ENCODE measurements around the gene WDR20.

WDR20 gene

GRCh38 chr14:102180248-102180998, 40.7 kb downstream of the WDR20 start:
- Histone ChIP-seq H3K27ac (ENCODE audit: low read length, poor library complexity, severe bottlenecking) (no peak overlapping the region), H4K8ac (ENCODE audit: low read length) (no peak overlapping the region), H3K18ac (ENCODE audit: low read depth in 1 of 2, low read length in 2 of 2) (no peak overlapping the region), H3K4me1 (ENCODE audit: control insufficient read depth, insufficient read depth, low read depth, low read length) (peaks cover 8% of the 10 kb centered on the region), H3K4ac (ENCODE audit: low read depth in 1 of 2, low read length in 2 of 2) (no peak overlapping the region), H3K9ac (ENCODE audit: low read length) (no peak overlapping the region), H3K79me1 (replicated peaks; ENCODE audit: low read length, poor library complexity, severe bottlenecking) (peaks cover 21% of the 10 kb centered on the region), H3K23ac (ENCODE audit: low read length in 2 of 2) (no peak overlapping the region), H2AK5ac (ENCODE audit: low read length, severe bottlenecking) (no peak overlapping the region), H4K91ac (ENCODE audit: low read length) (no peak overlapping the region), H3K14ac (ENCODE audit: low read length in 2 of 2) (no peak overlapping the region), H2BK5ac (ENCODE audit: low read depth, low read length, poor library complexity, severe bottlenecking) (no peak overlapping the region), H2BK12ac (ENCODE audit: low read length in 2 of 2) (no peak overlapping the region), H3K27me3 (ENCODE audit: control insufficient read depth in 1 of 2, insufficient read depth in 1 of 2, low read length in 2 of 2) (no peaks in the 10 kb centered on the region), H3K4me3 (ENCODE audit: insufficient read depth in 1 of 2, low read depth in 1 of 2, low read length in 2 of 2) (no peak overlapping the region), H2BK120ac (ENCODE audit: low read depth, low read length) (no peak overlapping the region), H2AFZ (ENCODE audit: low read depth, low read length) (no peak overlapping the region), H3K4me2 (ENCODE audit: low read length, poor library complexity, severe bottlenecking) (no peak overlapping the region), H3K9me3 (ENCODE audit: control insufficient read depth, low read length) (no peaks in the 10 kb centered on the region), H2BK15ac (ENCODE audit: low read depth, poor library complexity, severe bottlenecking) (no peak overlapping the region), H3K36me3 (ENCODE audit: control insufficient read depth in 1 of 2, insufficient read depth in 2 of 2, low read depth in 1 of 2, low read length in 2 of 2) (peaks cover 0 to 3% of the 10 kb centered on the region in 2 experiments)
- WGBS, result 82% methylated on average over 7 of the region's 7 CpGs
- no peak for DNase-seq

- Histone ChIP-seq H3K4me1 (ENCODE audit: control insufficient read depth, insufficient read depth, low read depth, low read length) (peaks cover 10% of the 10 kb centered on the region), H3K9ac (ENCODE audit: low read length) (no peak overlapping the region), H2BK12ac (ENCODE audit: low read length in 2 of 2) (no peak overlapping the region), H3K79me1 (replicated peaks; ENCODE audit: low read length, poor library complexity, severe bottlenecking) (peaks cover 21% of the 10 kb centered on the region), H3K27ac (ENCODE audit: low read length, poor library complexity, severe bottlenecking) (no peak overlapping the region), H3K14ac (ENCODE audit: low read length in 2 of 2) (no peak overlapping the region), H3K9me3 (ENCODE audit: control insufficient read depth, low read length) (no peaks in the 10 kb centered on the region), H3K27me3 (ENCODE audit: control insufficient read depth in 1 of 2, insufficient read depth in 1 of 2, low read length in 2 of 2) (no peaks in the 10 kb centered on the region), H2BK15ac (ENCODE audit: low read depth, poor library complexity, severe bottlenecking) (no peak overlapping the region), H2BK5ac (ENCODE audit: low read depth, low read length, poor library complexity, severe bottlenecking) (no peak overlapping the region), H3K36me3 (ENCODE audit: control insufficient read depth in 1 of 2, insufficient read depth in 2 of 2, low read depth in 1 of 2, low read length in 2 of 2) (peaks cover 0 to 3% of the 10 kb centered on the region in 2 experiments), H3K18ac (ENCODE audit: low read depth in 1 of 2, low read length in 2 of 2) (no peak overlapping the region), H3K4ac (ENCODE audit: low read depth in 1 of 2, low read length in 2 of 2) (no peak overlapping the region), H2AK5ac (ENCODE audit: low read length, severe bottlenecking) (no peak overlapping the region), H4K91ac (ENCODE audit: low read length) (no peak overlapping the region), H2AFZ (ENCODE audit: low read depth, low read length) (no peak overlapping the region), H2BK120ac (ENCODE audit: low read depth, low read length) (no peak overlapping the region), H3K4me2 (ENCODE audit: low read length, poor library complexity, severe bottlenecking) (no peak overlapping the region), H3K4me3 (ENCODE audit: insufficient read depth in 1 of 2, low read depth in 1 of 2, low read length in 2 of 2) (no peak overlapping the region), H4K8ac (ENCODE audit: low read length) (no peak overlapping the region), H3K23ac (ENCODE audit: low read length in 2 of 2) (no peak overlapping the region)
- no peak for DNase-seq
- 91% methylated on average over 1 of the region's 1 CpG for WGBS
These were observed 41.5 kb downstream of the WDR20 start for GRCh38 chr14:102181187-102181586.

- peaks cover 12% of the 10 kb centered on the region for H3K4me1 ChIP-seq (ENCODE audit: control insufficient read depth, insufficient read depth, low read depth, low read length)
- peaks cover 0 to 3% of the 10 kb centered on the region in 2 experiments for H3K36me3 ChIP-seq (ENCODE audit: control insufficient read depth in 1 of 2, insufficient read depth in 2 of 2, low read depth in 1 of 2, low read length in 2 of 2)
These were observed 42.5 kb downstream of the WDR20 start for GRCh38 chr14:102182190-102182589.

GRCh38 chr14:102182936-102183619, 43.4 kb downstream of the WDR20 start:
- H3K27me3 ChIP-seq (ENCODE audit: control insufficient read depth in 1 of 2, insufficient read depth in 1 of 2, low read length in 2 of 2), result no peaks in the 10 kb centered on the region
- no peak overlapping the region for H3K14ac ChIP-seq (ENCODE audit: low read length in 2 of 2)
- no peak overlapping the region for H2BK12ac ChIP-seq (ENCODE audit: low read length in 2 of 2)
- peaks cover 0 to 3% of the 10 kb centered on the region in 2 experiments for H3K36me3 ChIP-seq (ENCODE audit: control insufficient read depth in 1 of 2, insufficient read depth in 2 of 2, low read depth in 1 of 2, low read length in 2 of 2)
- H4K8ac ChIP-seq (ENCODE audit: low read length), result no peak overlapping the region
- no peak for DNase-seq
- peaks cover 19% of the 10 kb centered on the region for H3K4me1 ChIP-seq (ENCODE audit: control insufficient read depth, insufficient read depth, low read depth, low read length)
- no peak overlapping the region for H2BK120ac ChIP-seq (ENCODE audit: low read depth, low read length)
- no peak overlapping the region for H2AFZ ChIP-seq (ENCODE audit: low read depth, low read length)
- no peak overlapping the region for H3K18ac ChIP-seq (ENCODE audit: low read depth in 1 of 2, low read length in 2 of 2)
- H4K91ac ChIP-seq (ENCODE audit: low read length), result no peak overlapping the region
- H3K9me3 ChIP-seq (ENCODE audit: control insufficient read depth, low read length), result no peaks in the 10 kb centered on the region
- H2BK5ac ChIP-seq (ENCODE audit: low read depth, low read length, poor library complexity, severe bottlenecking), result no peak overlapping the region
- no peak overlapping the region for H3K4ac ChIP-seq (ENCODE audit: low read depth in 1 of 2, low read length in 2 of 2)
- H3K9ac ChIP-seq (ENCODE audit: low read length), result no peak overlapping the region
- no peak overlapping the region for H3K27ac ChIP-seq (ENCODE audit: low read length, poor library complexity, severe bottlenecking)
- no peak overlapping the region for H2AK5ac ChIP-seq (ENCODE audit: low read length, severe bottlenecking)
- no peak overlapping the region for H2BK15ac ChIP-seq (ENCODE audit: low read depth, poor library complexity, severe bottlenecking)
- no peak overlapping the region for H3K4me2 ChIP-seq (ENCODE audit: low read length, poor library complexity, severe bottlenecking)
- no peak overlapping the region for H3K23ac ChIP-seq (ENCODE audit: low read length in 2 of 2)
- H3K4me3 ChIP-seq (ENCODE audit: insufficient read depth in 1 of 2, low read depth in 1 of 2, low read length in 2 of 2), result no peak overlapping the region
- 95% methylated on average over 8 of the region's 9 CpGs for WGBS
- peaks cover 16% of the 10 kb centered on the region for H3K79me1 ChIP-seq (replicated peaks; ENCODE audit: low read length, poor library complexity, severe bottlenecking)

More at GRCh38 chr14:102182190-102182589, 42.5 kb downstream of the WDR20 start:
- H3K23ac ChIP-seq (ENCODE audit: low read length in 2 of 2), result no peak overlapping the region
- H4K91ac ChIP-seq (ENCODE audit: low read length), result no peak overlapping the region
- H2AFZ ChIP-seq (ENCODE audit: low read depth, low read length), result no peak overlapping the region
- no peak overlapping the region for H3K18ac ChIP-seq (ENCODE audit: low read depth in 1 of 2, low read length in 2 of 2)
- no peak overlapping the region for H3K14ac ChIP-seq (ENCODE audit: low read length in 2 of 2)
- H3K9me3 ChIP-seq (ENCODE audit: control insufficient read depth, low read length), result no peaks in the 10 kb centered on the region
- H2BK5ac ChIP-seq (ENCODE audit: low read depth, low read length, poor library complexity, severe bottlenecking), result no peak overlapping the region
- H2BK120ac ChIP-seq (ENCODE audit: low read depth, low read length), result no peak overlapping the region
- H3K27ac ChIP-seq (ENCODE audit: low read length, poor library complexity, severe bottlenecking), result peak overlapping the region; percentile 28
- H3K27me3 ChIP-seq (ENCODE audit: control insufficient read depth in 1 of 2, insufficient read depth in 1 of 2, low read length in 2 of 2), result no peaks in the 10 kb centered on the region
- H3K79me1 ChIP-seq (replicated peaks; ENCODE audit: low read length, poor library complexity, severe bottlenecking), result peaks cover 18% of the 10 kb centered on the region
- no peak overlapping the region for H2BK15ac ChIP-seq (ENCODE audit: low read depth, poor library complexity, severe bottlenecking)
- peak; percentile 33 for DNase-seq
- peak overlapping the region; percentile 6 for H3K9ac ChIP-seq (ENCODE audit: low read length)
- H2AK5ac ChIP-seq (ENCODE audit: low read length, severe bottlenecking), result no peak overlapping the region
- H2BK12ac ChIP-seq (ENCODE audit: low read length in 2 of 2), result no peak overlapping the region
- no peak overlapping the region for H3K4ac ChIP-seq (ENCODE audit: low read depth in 1 of 2, low read length in 2 of 2)
- H3K4me3 ChIP-seq (ENCODE audit: insufficient read depth in 1 of 2, low read depth in 1 of 2, low read length in 2 of 2), result no peak overlapping the region
- no peak overlapping the region for H3K4me2 ChIP-seq (ENCODE audit: low read length, poor library complexity, severe bottlenecking)
- H4K8ac ChIP-seq (ENCODE audit: low read length), result no peak overlapping the region
